ENCODE data around the gene GPSM1.

DNA sequence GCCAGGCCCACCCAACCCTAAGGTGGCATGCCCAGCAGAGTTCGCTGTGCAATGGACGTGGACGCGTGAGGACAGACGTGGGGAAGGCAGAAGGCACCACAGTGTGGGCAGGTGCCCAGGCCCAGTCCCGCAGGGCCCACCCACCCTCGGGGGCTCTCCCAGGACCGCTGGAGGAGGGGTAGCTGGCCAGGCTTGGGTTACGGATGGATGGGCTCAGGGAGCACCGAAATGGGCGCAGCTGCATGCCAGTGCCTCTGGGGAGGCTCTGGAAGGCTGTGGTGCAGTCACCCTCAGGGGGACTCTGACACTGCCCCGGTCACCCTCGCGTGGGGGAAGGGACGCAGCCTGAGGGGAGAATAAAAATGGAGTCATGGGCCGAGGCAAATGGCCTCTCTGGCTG, 9.6 kb upstream of the GPSM1 start:
- TF ChIP-seq POLR2A (IDR thresholded peaks at IDR 0.05) (no peak), CTCF (IDR thresholded peaks at IDR 0.05) (no peak), EP300 (IDR thresholded peaks at IDR 0.05) (no peak)
